ENCODE measurements around the gene SRR.

SRR gene

GRCh38 chr17:2372180-2372579, 68.4 kb downstream of the SRR start:
- Histone ChIP-seq H3K27me3 (ENCODE audit: insufficient read depth, low read depth, severe bottlenecking) (no peaks in the 10 kb centered on the region), H3K4me3 (ENCODE audit: low read depth, low read length) (no peak overlapping the region), H3K27ac (no peak overlapping the region), H3K36me3 (peaks cover 25% of the 10 kb centered on the region), H3K9me3 (ENCODE audit: severe bottlenecking) (no peaks in the 10 kb centered on the region)
- no peak for DNase-seq
- TF ChIP-seq CTCF (IDR thresholded peaks at IDR 0.05; ENCODE audit: low read depth, low read length) = no peak

GRCh38 chr17:2372681-2373080, 68.9 kb downstream of the SRR start:
- no peak for DNase-seq
- peaks cover 24% of the 10 kb centered on the region for H3K36me3 ChIP-seq
- H3K9me3 ChIP-seq (ENCODE audit: severe bottlenecking) = no peaks in the 10 kb centered on the region
- H3K27me3 ChIP-seq (ENCODE audit: insufficient read depth, low read depth, severe bottlenecking) = no peaks in the 10 kb centered on the region
- no peak for TF ChIP-seq CTCF (IDR thresholded peaks at IDR 0.05; ENCODE audit: low read depth, low read length)
- no peak overlapping the region for H3K4me3 ChIP-seq (ENCODE audit: low read depth, low read length)
- no peak overlapping the region for H3K27ac ChIP-seq

GRCh38 chr17:2373179-2373578, 69.4 kb downstream of the SRR start:
- no peak for TF ChIP-seq CTCF (IDR thresholded peaks at IDR 0.05; ENCODE audit: low read depth, low read length)
- H3K36me3 ChIP-seq = peaks cover 27% of the 10 kb centered on the region
- H3K27me3 ChIP-seq (ENCODE audit: insufficient read depth, low read depth, severe bottlenecking) = no peaks in the 10 kb centered on the region
- H3K27ac ChIP-seq = no peak overlapping the region
- no peak for DNase-seq
- no peaks in the 10 kb centered on the region for H3K9me3 ChIP-seq (ENCODE audit: severe bottlenecking)
- H3K4me3 ChIP-seq (ENCODE audit: low read depth, low read length) = no peak overlapping the region

All from WERI-Rb-1 (cell line).